Caco-2 (cell line): Measurements from ENCODE around the gene TMEM9. TPM values are rescaled to one million over a fixed set of nuclear protein-coding genes. Genes with fewer than 3 reads are reported as not detected.

Experiments used
- BruUV-seq: library from RNA; stranded (reverse); fragments of 400-500 nt; replicated peaks from 2 replicates; lab custom pipeline; 2021; lab: Mats Ljungman, UMichigan
- CTCF ChIA-PET: fragments of 300-600 bp; sonication (Branson Sonifier 250); formaldehyde crosslinking; loops from one replicate; lab custom pipeline; 2022; ENCODE audit warnings: antibody characterized with exemption; lab: Charles Lee
- POLR2A ChIA-PET: fragments of 300-600 bp; sonication (Branson Sonifier 250); formaldehyde crosslinking; loops from one replicate; lab custom pipeline; 2022; ENCODE audit warnings: antibody characterized with exemption; lab: Charles Lee
- DNase-seq, 2 experiments: peaks; one replicate each; pipeline versions ENCODE4 v3.0.0 to v3.0.0-alpha.2; 2020 to 2022
- H3K27me3 ChIP-seq: replicated peaks from 2 replicates; pipeline ENCODE4 v1.6.0; 2011; ENCODE audit warnings: low read length; ENCODE audit not compliant: control insufficient read depth, insufficient read depth
- H3K36me3 ChIP-seq: 2 replicates; pipeline ENCODE4 v1.5.1; 2011; ENCODE audit warnings: low read length; ENCODE audit not compliant: control insufficient read depth, insufficient read depth
- H3K4me1 ChIP-seq: fragments of 250-450 bp; sonication (Bioruptor Pico); 2 replicates; pipeline ENCODE4 v1.5.1; 2020; ENCODE audit warnings: mild to moderate bottlenecking
- H3K4me3 ChIP-seq: 2 replicates; pipeline ENCODE4 v1.5.1; 2011; ENCODE audit warnings: low read depth, mild to moderate bottlenecking, control low read depth, low read length
- H3K9me3 ChIP-seq: fragments of 250-450 bp; sonication (Bioruptor Pico); 2 replicates; pipeline ENCODE4 v1.5.1; 2020; ENCODE audit warnings: mild to moderate bottlenecking, moderate library complexity
- H3K27ac Mint-ChIP-seq: one replicate; pipeline ENCODE4 v1.8.0; 2022; ENCODE audit warnings: mixed read lengths; ENCODE audit not compliant: unreplicated experiment
- H3K27me3 Mint-ChIP-seq: one replicate; pipeline ENCODE4 v1.8.0; 2022; ENCODE audit warnings: mixed read lengths; ENCODE audit not compliant: insufficient read depth, unreplicated experiment
- H3K36me3 Mint-ChIP-seq: one replicate; pipeline ENCODE4 v1.8.0; 2022; ENCODE audit warnings: mild to moderate bottlenecking, mixed read lengths; ENCODE audit not compliant: insufficient read depth, unreplicated experiment
- H3K4me1 Mint-ChIP-seq: one replicate; pipeline ENCODE4 v1.8.0; 2022; ENCODE audit warnings: low read depth, mixed read lengths; ENCODE audit not compliant: unreplicated experiment
- H3K4me3 Mint-ChIP-seq: one replicate; pipeline ENCODE4 v1.8.0; 2022; ENCODE audit warnings: mild to moderate bottlenecking, moderate library complexity, mixed read lengths; ENCODE audit not compliant: unreplicated experiment
- H3K9me3 Mint-ChIP-seq: one replicate; pipeline ENCODE4 v1.8.0; 2022; ENCODE audit warnings: mixed read lengths; ENCODE audit not compliant: unreplicated experiment
- intact Hi-C: fragments of 100-400 bp; cut with micrococcal nuclease; formaldehyde crosslinking; loops from one replicate; pipeline ENCODE4 v1.10.0; 2022; ENCODE audit not compliant: unreplicated experiment
- total RNA-seq: library from RNA; stranded (reverse); gene quantifications from 2 replicates; pipeline ENCODE4 v1.2.3, GENCODE V29; 2022
- TF ChIP-seq, protein P1 (sequence below), 2 experiments: fragments of 200-600 bp in 1 of 2; IDR thresholded peaks; 1 replicate in 1 of 2; 2 replicates in 1 of 2; pipeline versions ENCODE4 v1.5.1 to v1.8.0; 2011 to 2022; ENCODE audit warnings: antibody characterized with exemption in 1 of 2, control low read depth in 1 of 2, inconsistent platforms in 1 of 2, low read depth in 1 of 2, low read length in 1 of 2, mild to moderate bottlenecking in 1 of 2, moderate library complexity in 1 of 2; ENCODE audit not compliant: insufficient read depth in 1 of 2, severe bottlenecking in 1 of 2, unreplicated experiment in 1 of 2

TMEM9 gene
- total RNA-seq, 1 experiment from 2014 or later = 125 TPM

- ChIA-PET POLR2A (no interaction called here), CTCF (interaction anchor here (0.5 to 1.1 kb wide), 2 partner anchors 27 to 98 kb away, joined by 3 to 4 read pairs; no protein-coding TSS in a partner anchor)
- H3K4me3 ChIP-seq = no peak overlapping the region
- H3K4me3 Mint-ChIP-seq = no peak overlapping the region
- H3K36me3 Mint-ChIP-seq = no peaks in the 10 kb centered on the region
- TF ChIP-seq, protein P1, sequence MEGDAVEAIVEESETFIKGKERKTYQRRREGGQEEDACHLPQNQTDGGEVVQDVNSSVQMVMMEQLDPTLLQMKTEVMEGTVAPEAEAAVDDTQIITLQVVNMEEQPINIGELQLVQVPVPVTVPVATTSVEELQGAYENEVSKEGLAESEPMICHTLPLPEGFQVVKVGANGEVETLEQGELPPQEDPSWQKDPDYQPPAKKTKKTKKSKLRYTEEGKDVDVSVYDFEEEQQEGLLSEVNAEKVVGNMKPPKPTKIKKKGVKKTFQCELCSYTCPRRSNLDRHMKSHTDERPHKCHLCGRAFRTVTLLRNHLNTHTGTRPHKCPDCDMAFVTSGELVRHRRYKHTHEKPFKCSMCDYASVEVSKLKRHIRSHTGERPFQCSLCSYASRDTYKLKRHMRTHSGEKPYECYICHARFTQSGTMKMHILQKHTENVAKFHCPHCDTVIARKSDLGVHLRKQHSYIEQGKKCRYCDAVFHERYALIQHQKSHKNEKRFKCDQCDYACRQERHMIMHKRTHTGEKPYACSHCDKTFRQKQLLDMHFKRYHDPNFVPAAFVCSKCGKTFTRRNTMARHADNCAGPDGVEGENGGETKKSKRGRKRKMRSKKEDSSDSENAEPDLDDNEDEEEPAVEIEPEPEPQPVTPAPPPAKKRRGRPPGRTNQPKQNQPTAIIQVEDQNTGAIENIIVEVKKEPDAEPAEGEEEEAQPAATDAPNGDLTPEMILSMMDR (IDR thresholded peaks at IDR 0.05; ENCODE audit: insufficient read depth in 1 of 2, low read depth in 1 of 2, low read length in 1 of 2, severe bottlenecking in 1 of 2, unreplicated experiment in 1 of 2) = no peak
- H3K4me1 Mint-ChIP-seq = peaks cover 8% of the 10 kb centered on the region
- no peaks in the 10 kb centered on the region; the same call in 1 of the 2 replicates for H3K27me3 ChIP-seq
- no peak for DNase-seq
- H3K27me3 Mint-ChIP-seq = peaks cover 3% of the 10 kb centered on the region
- peaks cover 10% of the 10 kb centered on the region for H3K9me3 Mint-ChIP-seq
- no TSS peak for BruUV-seq
- no peaks in the 10 kb centered on the region for H3K4me1 ChIP-seq
- H3K27ac Mint-ChIP-seq = no peak overlapping the region
- intact Hi-C loops = loop anchor here (2.0 kb wide), 1 partner anchor 39 kb away; no protein-coding TSS in a partner anchor
- H3K9me3 ChIP-seq = no peaks in the 10 kb centered on the region
- H3K36me3 ChIP-seq = no peaks in the 10 kb centered on the region
These were observed 29.5 kb upstream of the TMEM9 start for GRCh38 chr1:201183753-201184152.

- Histone ChIP-seq H3K9me3 (no peaks in the 10 kb centered on the region), H3K4me1 (no peaks in the 10 kb centered on the region), H3K27me3 (no peaks in the 10 kb centered on the region; the same call in 1 of the 2 replicates), H3K36me3 (no peaks in the 10 kb centered on the region), H3K4me3 (no peak overlapping the region)
- intact Hi-C loops = no loop called here
- CTCF ChIA-PET = no interaction called here
- Mint-ChIP-seq H3K27me3 (peaks cover 3% of the 10 kb centered on the region), H3K27ac (no peak overlapping the region), H3K36me3 (no peaks in the 10 kb centered on the region), H3K9me3 (peaks cover 11% of the 10 kb centered on the region), H3K4me1 (peaks cover 8% of the 10 kb centered on the region), H3K4me3 (no peak overlapping the region)
- POLR2A ChIA-PET = no interaction called here
- no peak for DNase-seq
- TF ChIP-seq, protein P1 (IDR thresholded peaks at IDR 0.05; ENCODE audit: insufficient read depth in 1 of 2, low read depth in 1 of 2, low read length in 1 of 2, severe bottlenecking in 1 of 2, unreplicated experiment in 1 of 2) = no peak
- BruUV-seq = no TSS peak
These were observed 28.9 kb upstream of the TMEM9 start for GRCh38 chr1:201183209-201183608.

DNA sequence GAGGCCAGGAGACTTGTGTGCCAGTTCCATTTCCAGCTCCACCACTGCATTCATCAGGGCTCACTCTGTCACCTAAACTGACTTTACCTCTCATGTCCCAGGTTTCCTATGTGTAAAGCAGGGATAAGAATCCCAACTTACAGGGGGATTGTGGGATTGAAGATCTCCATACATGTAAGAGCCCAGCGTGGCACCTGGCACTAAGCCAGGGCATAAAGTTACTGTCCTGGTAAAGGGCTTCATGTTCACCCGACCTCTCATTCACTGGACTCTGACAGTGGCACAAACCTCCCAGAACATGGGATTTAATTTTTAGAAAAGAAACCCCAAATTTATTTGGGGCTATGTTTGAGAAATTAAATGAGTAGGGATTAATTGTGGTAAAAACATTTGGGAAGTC lies 27.5 kb upstream of the TMEM9 start:
- H3K9me3 Mint-ChIP-seq = peaks cover 11% of the 10 kb centered on the region
- ChIA-PET CTCF (no interaction called here), POLR2A (no interaction called here)
- no peak overlapping the region for H3K27ac Mint-ChIP-seq
- H3K4me1 ChIP-seq = no peaks in the 10 kb centered on the region; the same call in 1 of the 2 replicates
- no peaks in the 10 kb centered on the region for H3K36me3 Mint-ChIP-seq
- intact Hi-C loops = no loop called here
- H3K4me3 Mint-ChIP-seq = no peak overlapping the region
- no TSS peak for BruUV-seq
- no peaks in the 10 kb centered on the region for H3K9me3 ChIP-seq
- no peak for DNase-seq
- H3K36me3 ChIP-seq = no peaks in the 10 kb centered on the region
- no peak overlapping the region for H3K4me3 ChIP-seq
- peaks cover 3% of the 10 kb centered on the region for H3K27me3 Mint-ChIP-seq
- H3K4me1 Mint-ChIP-seq = peaks cover 15% of the 10 kb centered on the region
- H3K27me3 ChIP-seq = no peaks in the 10 kb centered on the region
- TF ChIP-seq, protein P1 (IDR thresholded peaks at IDR 0.05; ENCODE audit: insufficient read depth in 1 of 2, low read depth in 1 of 2, low read length in 1 of 2, severe bottlenecking in 1 of 2, unreplicated experiment in 1 of 2) = no peak
